GM19328 (cell line): ENCODE results near the gene PPIE.

Experiments
- ATAC-seq: cut with Tn5 transposase; IDR thresholded peaks from one replicate; pipeline ENCODE4 v1.9.1; 2021; ENCODE audit warnings: mild to moderate bottlenecking, moderate library complexity; ENCODE audit not compliant: unreplicated experiment

Gene PPIE

GRCh38 chr1:39738622-39739366, at the start of gene PPIE:
PPIE (plus strand) TSS chr1:39738882; CDS start chr1:39738901, 19 bp downstream.
- ATAC-seq: peak; percentile 82

- ATAC-seq: no peak
These were observed 49.5 kb upstream of the PPIE start for GRCh38 chr1:39689214-39689613.

GRCh38 chr1:39689635-39690034, 49.0 kb upstream of the PPIE start:
- no peak for ATAC-seq

GRCh38 chr1:39690225-39690624, 48.5 kb upstream of the PPIE start:
- no peak for ATAC-seq

- no peak for ATAC-seq
These were observed 47.8 kb upstream of the PPIE start for GRCh38 chr1:39690794-39691382.

GRCh38 chr1:39691383-39692151, 47.1 kb upstream of the PPIE start, which contains the start of gene HPCAL4:
HPCAL4 (minus strand) TSS chr1:39691433; CDS start chr1:39684603, 6,830 bp downstream.
- no peak for ATAC-seq

- ATAC-seq: no peak
These were observed 46.3 kb upstream of the PPIE start for GRCh38 chr1:39692152-39693074.

GRCh38 chr1:39694026-39694425, 44.7 kb upstream of the PPIE start:
- no peak for ATAC-seq

GRCh38 chr1:39695016-39695415, 43.7 kb upstream of the PPIE start:
- no peak for ATAC-seq

- ATAC-seq: no peak
These were observed 42.2 kb upstream of the PPIE start for GRCh38 chr1:39696448-39696847.

GRCh38 chr1:39698568-39698967, 40.1 kb upstream of the PPIE start:
- no peak for ATAC-seq

GRCh38 chr1:39699419-39699818, 39.3 kb upstream of the PPIE start:
- no peak for ATAC-seq

GRCh38 chr1:39700348-39700747, 38.3 kb upstream of the PPIE start:
- ATAC-seq: no peak

GRCh38 chr1:39701049-39701439, 37.6 kb upstream of the PPIE start:
- ATAC-seq: no peak

GRCh38 chr1:39704757-39705156, 33.9 kb upstream of the PPIE start:
- ATAC-seq: no peak

GRCh38 chr1:39707506-39707905, 31.2 kb upstream of the PPIE start:
- no peak for ATAC-seq

- ATAC-seq: no peak
These were observed 27.3 kb upstream of the PPIE start for GRCh38 chr1:39711104-39711965.

- ATAC-seq: no peak
These were observed 26.7 kb upstream of the PPIE start for GRCh38 chr1:39711966-39712340.

GRCh38 chr1:39713557-39713956, 25.1 kb upstream of the PPIE start:
- ATAC-seq: no peak

- ATAC-seq: no peak
These were observed 20.9 kb upstream of the PPIE start for GRCh38 chr1:39717809-39718208.
